ENCODE data around the gene P2RX4.

GRCh38 chr12:121182222-121182893 is 27.6 kb upstream of the P2RX4 start:
- TF ChIP-seq CTCF (IDR thresholded peaks at IDR 0.05) (no peak), POLR2A (IDR thresholded peaks at IDR 0.05) (no peak)

All from right lobe of liver (tissue), 4 donors.